MM.1S (cell line): ENCODE data around the gene FAM181B.

Experiments used
- DNase-seq: peaks from one replicate; pipeline ENCODE4 v3.0.0-alpha.2; 2015
- H2AFZ ChIP-seq: fragments of 300-600 bp; sonication (generic); 2 replicates; pipeline ENCODE4 v1.6.0; 2016; ENCODE audit warnings: antibody characterized with exemption, low read length
- H3F3A ChIP-seq: fragments of 300-600 bp; sonication (generic); 2 replicates; pipeline ENCODE4 v1.6.1; 2016; ENCODE audit warnings: mild to moderate bottlenecking, antibody characterized with exemption, low read length, moderate library complexity, mixed read lengths; ENCODE audit not compliant: insufficient read depth
- H3K27ac ChIP-seq: fragments of 300-600 bp; sonication (generic); 2 replicates; pipeline ENCODE4 v1.5.1; 2016; ENCODE audit warnings: mild to moderate bottlenecking, low read length
- H3K27me3 ChIP-seq: fragments of 300-600 bp; sonication (generic); replicated peaks from 2 replicates; pipeline ENCODE4 v1.6.0; 2016; ENCODE audit warnings: low read length; ENCODE audit not compliant: insufficient read depth
- H3K36me3 ChIP-seq: fragments of 300-600 bp; sonication (generic); replicated peaks from 2 replicates; pipeline ENCODE4 v1.6.1; 2016; ENCODE audit warnings: mild to moderate bottlenecking, low read length, mixed read lengths; ENCODE audit not compliant: insufficient read depth
- H3K4me1 ChIP-seq: fragments of 300-600 bp; sonication (generic); 2 replicates; pipeline ENCODE4 v1.6.1; 2016; ENCODE audit warnings: low read length, mixed read lengths
- H3K4me2 ChIP-seq: fragments of 300-600 bp; sonication (generic); 2 replicates; pipeline ENCODE4 v1.6.0; 2016; ENCODE audit warnings: low read depth, low read length
- H3K4me3 ChIP-seq: fragments of 300-600 bp; sonication (generic); 2 replicates; pipeline ENCODE4 v1.5.1; 2016; ENCODE audit warnings: low read length, mixed read lengths
- H3K79me2 ChIP-seq: fragments of 300-600 bp; sonication (generic); 2 replicates; pipeline ENCODE4 v1.6.1; 2016; ENCODE audit warnings: mixed run types, low read length, mixed read lengths
- H3K9ac ChIP-seq: fragments of 300-600 bp; sonication (generic); 2 replicates; pipeline ENCODE4 v1.6.1; 2016; ENCODE audit warnings: low read length, mixed read lengths
- H3K9me2 ChIP-seq: fragments of 300-600 bp; sonication (generic); replicated peaks from 2 replicates; pipeline ENCODE4 v1.6.1; 2016; ENCODE audit warnings: mild to moderate bottlenecking, low read length, mixed read lengths; ENCODE audit not compliant: insufficient read depth
- H3K9me3 ChIP-seq: fragments of 300-600 bp; sonication (generic); replicated peaks from 2 replicates; pipeline ENCODE4 v1.6.1; 2016; ENCODE audit warnings: mild to moderate bottlenecking, low read length, mixed read lengths; ENCODE audit not compliant: insufficient read depth
- H4K20me1 ChIP-seq: fragments of 300-600 bp; sonication (generic); 2 replicates; pipeline ENCODE4 v1.6.1; 2016; ENCODE audit warnings: mild to moderate bottlenecking, low read length, moderate library complexity, mixed read lengths; ENCODE audit not compliant: insufficient read depth
- CTCF ChIP-seq: fragments of 300-600 bp; sonication (generic); IDR thresholded peaks from 2 replicates; pipeline ENCODE4 v1.5.1; 2016; ENCODE audit warnings: antibody characterized with exemption, low read length, mixed read lengths
- EZH2 ChIP-seq: fragments of 300-600 bp; sonication (generic); optimal IDR thresholded peaks from 2 replicates; pipeline ENCODE3; 2017; ENCODE audit warnings: low read depth, mild to moderate bottlenecking, antibody characterized with exemption, low read length, mixed read lengths
- EZH2phosphoT487 ChIP-seq: fragments of 300-600 bp; sonication (generic); IDR thresholded peaks from 2 replicates; pipeline ENCODE4 v1.6.1; 2018; ENCODE audit warnings: antibody characterized with exemption, low read length

The FAM181B gene

GRCh38 chr11:82763167-82763566, 29.5 kb upstream of the FAM181B start:
- Histone ChIP-seq H3K36me3 (no peaks in the 10 kb centered on the region), H3K27me3 (peaks cover 11% of the 10 kb centered on the region; the same call in 1 of the 2 replicates), H3F3A (no peaks in the 10 kb centered on the region), H2AFZ (no peak overlapping the region), H3K4me1 (peaks cover 11% of the 10 kb centered on the region), H3K27ac (no peak overlapping the region), H3K9ac (no peak overlapping the region), H3K4me2 (no peak overlapping the region), H3K9me3 (no peaks in the 10 kb centered on the region), H3K9me2 (no peaks in the 10 kb centered on the region), H3K79me2 (no peaks in the 10 kb centered on the region), H4K20me1 (no peaks in the 10 kb centered on the region), H3K4me3 (no peak overlapping the region)
- TF ChIP-seq EZH2: no peak
- no peak for TF ChIP-seq EZH2phosphoT487
- TF ChIP-seq CTCF: no peak
- DNase-seq: no peak

- Histone ChIP-seq H3K27me3 (peaks cover 11% of the 10 kb centered on the region; the same call in 1 of the 2 replicates), H4K20me1 (no peaks in the 10 kb centered on the region), H3K4me3 (no peak overlapping the region), H3K9me2 (no peaks in the 10 kb centered on the region), H3F3A (peaks cover 10% of the 10 kb centered on the region), H3K4me1 (peaks cover 21% of the 10 kb centered on the region), H3K4me2 (no peak overlapping the region), H3K27ac (no peak overlapping the region), H3K9me3 (no peaks in the 10 kb centered on the region), H2AFZ (no peak overlapping the region), H3K36me3 (no peaks in the 10 kb centered on the region), H3K9ac (no peak overlapping the region), H3K79me2 (no peaks in the 10 kb centered on the region)
- DNase-seq: no peak
- no peak for TF ChIP-seq EZH2phosphoT487
- no peak for TF ChIP-seq CTCF
- TF ChIP-seq EZH2: no peak
Observed at GRCh38 chr11:82759649-82760048, 26.0 kb upstream of the FAM181B start.

GRCh38 chr11:82757660-82758357, 24.1 kb upstream of the FAM181B start:
- Histone ChIP-seq H3K9me3 (no peaks in the 10 kb centered on the region), H3K27me3 (peaks cover 11% of the 10 kb centered on the region; the same call in 1 of the 2 replicates), H3K36me3 (no peaks in the 10 kb centered on the region), H3K27ac (peak overlapping the region; percentile 18; the same call in 1 of the 2 replicates), H2AFZ (no peak overlapping the region), H3K9ac (no peak overlapping the region; the same call in 1 of the 2 replicates), H3K4me3 (peak overlapping the region; percentile 31), H3K4me1 (peaks cover 21% of the 10 kb centered on the region), H3F3A (peaks cover 10% of the 10 kb centered on the region), H3K9me2 (no peaks in the 10 kb centered on the region), H3K79me2 (no peaks in the 10 kb centered on the region), H3K4me2 (peak overlapping the region; percentile 80), H4K20me1 (no peaks in the 10 kb centered on the region)
- TF ChIP-seq CTCF (no peak), EZH2 (no peak), EZH2phosphoT487 (no peak)
- DNase-seq: peak; percentile 38
